GM23338 (cell line): ENCODE data around the gene IL1RAPL2. TPM values are rescaled to one million over a fixed set of nuclear protein-coding genes. Genes with fewer than 3 reads are reported as not detected.

Source experiments
- ATAC-seq: fragments of 200-7000 bp; cut with Tn5 transposase; 3 replicates; pipeline ENCODE4 v1.9.1; 2020
- DNase-seq: peaks from one replicate; pipeline ENCODE4 v3.0.0-alpha.2; 2015; ENCODE audit warnings: low spot score
- H2AFZ ChIP-seq: fragments of 200-600 bp; sonication (generic); 2 replicates; pipeline ENCODE4 v1.8.0; 2016; ENCODE audit warnings: antibody characterized with exemption, mild to moderate bottlenecking, moderate library complexity
- H3F3A ChIP-seq: fragments of 200-600 bp; sonication (generic); replicated peaks from 2 replicates; pipeline ENCODE4 v1.8.0; 2017; ENCODE audit warnings: antibody characterized with exemption, mixed run types, low read depth
- H3K27ac ChIP-seq: fragments of 200-600 bp; sonication (generic); 2 replicates; pipeline ENCODE4 v1.6.1; 2016; ENCODE audit warnings: low read depth
- H3K27me3 ChIP-seq: fragments of 200-600 bp; sonication (generic); 2 replicates; pipeline ENCODE4 v1.8.0; 2016; ENCODE audit warnings: mild to moderate bottlenecking, mixed run types, moderate library complexity; ENCODE audit not compliant: insufficient read depth
- H3K36me3 ChIP-seq: fragments of 200-600 bp; sonication (generic); 2 replicates; pipeline ENCODE4 v1.8.0; 2016; ENCODE audit warnings: mild to moderate bottlenecking; ENCODE audit not compliant: insufficient read depth
- H3K4me1 ChIP-seq: fragments of 200-600 bp; sonication (generic); 2 replicates; pipeline ENCODE4 v1.8.0; 2016; ENCODE audit warnings: mild to moderate bottlenecking, moderate library complexity; ENCODE audit not compliant: insufficient read depth
- H3K4me2 ChIP-seq: fragments of 200-600 bp; sonication (generic); 2 replicates; pipeline ENCODE4 v1.7.1; 2017; ENCODE audit warnings: mixed run types
- H3K4me3 ChIP-seq: fragments of 200-600 bp; sonication (generic); 2 replicates; pipeline ENCODE4 v1.6.1; 2016; ENCODE audit warnings: mixed run types
- H3K79me2 ChIP-seq: fragments of 200-600 bp; sonication (generic); replicated peaks from 2 replicates; pipeline ENCODE4 v1.8.0; 2017; ENCODE audit warnings: mild to moderate bottlenecking; ENCODE audit not compliant: insufficient read depth
- H3K9me2 ChIP-seq: fragments of 200-600 bp; sonication (generic); 2 replicates; pipeline ENCODE4 v1.8.0; 2017; ENCODE audit not compliant: insufficient read depth
- H4K20me1 ChIP-seq: fragments of 200-600 bp; sonication (generic); replicated peaks from 2 replicates; pipeline ENCODE4 v1.8.0; 2017; ENCODE audit warnings: mild to moderate bottlenecking; ENCODE audit not compliant: insufficient read depth
- H3K27ac Mint-ChIP-seq: 2 replicates; pipeline ENCODE4 v1.8.0; 2020; ENCODE audit warnings: inconsistent platforms, mild to moderate bottlenecking, moderate library complexity, mixed read lengths
- H3K27me3 Mint-ChIP-seq: 3 replicates; pipeline ENCODE4 v1.8.0; 2022; ENCODE audit warnings: low read depth, mild to moderate bottlenecking, moderate library complexity, mixed read lengths, inconsistent platforms; ENCODE audit not compliant: insufficient read depth, poor library complexity
- H3K36me3 Mint-ChIP-seq: 3 replicates; pipeline ENCODE4 v1.8.0; 2021; ENCODE audit warnings: low read depth, mild to moderate bottlenecking, inconsistent platforms, moderate library complexity, mixed read lengths
- H3K4me1 Mint-ChIP-seq: 3 replicates; pipeline ENCODE4 v1.8.0; 2020; ENCODE audit warnings: mild to moderate bottlenecking, inconsistent platforms, mixed read lengths
- H3K4me3 Mint-ChIP-seq: 3 replicates; pipeline ENCODE4 v1.8.0; 2021; ENCODE audit warnings: moderate library complexity, mild to moderate bottlenecking, inconsistent platforms, mixed read lengths
- H3K9me3 Mint-ChIP-seq: 3 replicates; pipeline ENCODE4 v1.8.0; 2020; ENCODE audit warnings: moderate library complexity, mild to moderate bottlenecking, inconsistent platforms, mixed read lengths
- CREB1 ChIP-seq: fragments of 250-450 bp; sonication (Bioruptor Pico); IDR thresholded peaks from 2 replicates; pipeline ENCODE4 v1.5.0; 2020; ENCODE audit warnings: low read depth, mild to moderate bottlenecking, moderate library complexity
- EZH2 ChIP-seq: fragments of 200-600 bp; sonication (generic); IDR thresholded peaks from one replicate; pipeline ENCODE4 v1.8.0; 2017; ENCODE audit warnings: antibody characterized with exemption, mild to moderate bottlenecking, low read depth; ENCODE audit not compliant: unreplicated experiment
- POLR2AphosphoS5 ChIP-seq: IDR thresholded peaks from 2 replicates; pipeline ENCODE4 v1.6.1; 2016; ENCODE audit warnings: antibody characterized with exemption, low read depth
- polyA plus RNA-seq: library from polyadenylated mRNA; unstranded; fragments of >200 nt; fragmentation: Nextera tagmentation; extraction: Ambion mirVana; gene quantifications from 2 replicates; pipeline ENCODE4 v1.2.1, GENCODE V29; 2016
- total RNA-seq: library from RNA; depleted of rRNA; stranded (reverse); fragments of >200 nt; shearing (Covaris generic); gene quantifications from 2 replicates; pipeline ENCODE4 v1.2.3, GENCODE V29; 2014
- TF ChIP-seq, protein P1 (sequence below), 2 experiments: fragments of 200-600 bp in 1 of 2; sonication (generic) in 1 of 2; conservative IDR thresholded peaks; 2 replicates each; pipeline versions ENCODE4 v1.5.1 to v1.6.1; 2016 to 2017; ENCODE audit warnings: antibody characterized with exemption in 2 of 2, low read depth in 2 of 2, mild to moderate bottlenecking in 2 of 2, moderate library complexity in 1 of 2
- TF ChIP-seq, protein P2 (sequence below): IDR thresholded peaks from 2 replicates; pipeline ENCODE4 v1.6.1; 2016; ENCODE audit warnings: antibody characterized with exemption

IL1RAPL2 gene
- total and polyA plus RNA-seq, 2 experiments from 2014 or later: 0.80 to 0.94 TPM

DNA sequence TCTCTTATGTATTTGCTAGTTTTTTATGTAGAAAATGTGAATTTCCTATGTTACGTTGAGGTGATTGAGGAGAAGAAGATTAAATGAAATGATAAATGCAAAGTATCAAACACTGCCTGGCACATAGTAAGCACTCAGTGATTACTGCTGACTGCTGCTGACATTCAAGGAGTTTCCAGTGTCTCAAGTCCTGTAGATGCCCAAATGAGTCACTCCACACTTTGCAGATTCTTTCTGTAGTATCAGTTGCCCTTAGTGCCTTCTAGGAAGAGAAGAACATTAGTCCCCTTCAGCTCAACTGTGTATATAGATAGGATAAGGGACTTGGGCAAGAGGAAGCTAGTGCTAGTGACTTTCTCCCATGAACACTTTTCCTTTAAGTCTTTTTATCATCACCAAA, 895.0 kb downstream of the IL1RAPL2 start:
- no peak for TF ChIP-seq POLR2AphosphoS5
- TF ChIP-seq, protein P1, sequence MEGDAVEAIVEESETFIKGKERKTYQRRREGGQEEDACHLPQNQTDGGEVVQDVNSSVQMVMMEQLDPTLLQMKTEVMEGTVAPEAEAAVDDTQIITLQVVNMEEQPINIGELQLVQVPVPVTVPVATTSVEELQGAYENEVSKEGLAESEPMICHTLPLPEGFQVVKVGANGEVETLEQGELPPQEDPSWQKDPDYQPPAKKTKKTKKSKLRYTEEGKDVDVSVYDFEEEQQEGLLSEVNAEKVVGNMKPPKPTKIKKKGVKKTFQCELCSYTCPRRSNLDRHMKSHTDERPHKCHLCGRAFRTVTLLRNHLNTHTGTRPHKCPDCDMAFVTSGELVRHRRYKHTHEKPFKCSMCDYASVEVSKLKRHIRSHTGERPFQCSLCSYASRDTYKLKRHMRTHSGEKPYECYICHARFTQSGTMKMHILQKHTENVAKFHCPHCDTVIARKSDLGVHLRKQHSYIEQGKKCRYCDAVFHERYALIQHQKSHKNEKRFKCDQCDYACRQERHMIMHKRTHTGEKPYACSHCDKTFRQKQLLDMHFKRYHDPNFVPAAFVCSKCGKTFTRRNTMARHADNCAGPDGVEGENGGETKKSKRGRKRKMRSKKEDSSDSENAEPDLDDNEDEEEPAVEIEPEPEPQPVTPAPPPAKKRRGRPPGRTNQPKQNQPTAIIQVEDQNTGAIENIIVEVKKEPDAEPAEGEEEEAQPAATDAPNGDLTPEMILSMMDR (conservative IDR thresholded peaks at IDR 0.05; ENCODE audit: low read depth in 2 of 2): no peak
- TF ChIP-seq, protein P2, sequence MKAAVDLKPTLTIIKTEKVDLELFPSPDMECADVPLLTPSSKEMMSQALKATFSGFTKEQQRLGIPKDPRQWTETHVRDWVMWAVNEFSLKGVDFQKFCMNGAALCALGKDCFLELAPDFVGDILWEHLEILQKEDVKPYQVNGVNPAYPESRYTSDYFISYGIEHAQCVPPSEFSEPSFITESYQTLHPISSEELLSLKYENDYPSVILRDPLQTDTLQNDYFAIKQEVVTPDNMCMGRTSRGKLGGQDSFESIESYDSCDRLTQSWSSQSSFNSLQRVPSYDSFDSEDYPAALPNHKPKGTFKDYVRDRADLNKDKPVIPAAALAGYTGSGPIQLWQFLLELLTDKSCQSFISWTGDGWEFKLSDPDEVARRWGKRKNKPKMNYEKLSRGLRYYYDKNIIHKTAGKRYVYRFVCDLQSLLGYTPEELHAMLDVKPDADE: no peak
- H3K79me2 ChIP-seq: no peaks in the 10 kb centered on the region
- H3K4me1 ChIP-seq: no peaks in the 10 kb centered on the region
- H3K9me2 ChIP-seq: no peaks in the 10 kb centered on the region
- H3F3A ChIP-seq: no peaks in the 10 kb centered on the region
- H3K4me3 ChIP-seq: no peak overlapping the region
- Mint-ChIP-seq H3K36me3 (no peaks in the 10 kb centered on the region), H3K4me3 (no peak overlapping the region), H3K27ac (no peak overlapping the region), H3K9me3 (no peaks in the 10 kb centered on the region), H3K27me3 (no peaks in the 10 kb centered on the region), H3K4me1 (peaks cover 2% of the 10 kb centered on the region; the same call in 1 of the 3 replicates)
- H2AFZ ChIP-seq: no peak overlapping the region
- no peak overlapping the region for H3K27ac ChIP-seq
- DNase-seq (no peak), ATAC-seq (no peak)
- no peaks in the 10 kb centered on the region for H3K36me3 ChIP-seq
- no peaks in the 10 kb centered on the region for H3K27me3 ChIP-seq
- H3K4me2 ChIP-seq: no peak overlapping the region
- no peaks in the 10 kb centered on the region for H4K20me1 ChIP-seq

DNA sequence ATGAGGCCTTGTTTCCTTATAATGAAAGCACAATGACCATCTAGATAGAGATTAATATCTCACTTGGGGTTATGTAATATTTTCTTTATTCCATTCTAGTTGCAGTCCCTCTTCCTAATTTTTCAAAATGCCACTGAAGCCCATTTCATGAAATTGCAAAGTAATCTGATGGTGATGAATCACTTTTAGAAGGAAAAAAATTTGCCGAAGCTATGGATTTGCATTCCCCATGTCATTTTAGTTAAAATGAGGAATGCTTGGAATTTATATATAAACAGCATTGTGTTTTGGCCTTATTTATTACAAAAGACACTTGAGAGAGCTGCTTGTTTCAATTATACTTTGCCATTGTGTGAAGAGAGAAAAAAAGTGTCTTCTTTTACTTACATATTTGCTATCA, 896.2 kb downstream of the IL1RAPL2 start:
- H3K27ac ChIP-seq: no peak overlapping the region

DNA sequence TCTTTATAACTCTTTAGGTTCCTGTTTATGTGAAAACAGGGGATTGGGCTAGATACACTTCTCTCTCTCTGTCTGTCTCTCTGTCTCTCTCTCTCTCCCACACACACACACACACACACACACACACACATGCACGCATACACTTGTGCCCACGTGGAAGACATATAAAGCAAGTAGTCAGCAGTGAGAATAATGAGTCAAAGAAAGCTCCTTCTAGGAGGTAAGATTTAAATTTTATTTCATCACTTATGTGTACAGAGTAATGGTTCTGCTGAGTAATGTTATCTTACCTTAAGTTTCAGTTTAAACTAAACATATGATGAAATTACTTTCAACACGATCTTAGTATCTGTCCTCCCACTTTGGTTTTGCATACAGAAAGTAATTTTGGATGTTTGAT, 897.5 kb downstream of the IL1RAPL2 start:
- Histone ChIP-seq H3K9me2 (no peaks in the 10 kb centered on the region), H3K27me3 (no peaks in the 10 kb centered on the region), H3K36me3 (no peaks in the 10 kb centered on the region), H4K20me1 (no peaks in the 10 kb centered on the region), H3K4me3 (no peak overlapping the region), H3F3A (no peaks in the 10 kb centered on the region), H3K4me1 (no peaks in the 10 kb centered on the region), H3K27ac (no peak overlapping the region), H3K79me2 (no peaks in the 10 kb centered on the region), H3K4me2 (no peak overlapping the region), H2AFZ (no peak overlapping the region)
- DNase-seq: no peak
- Mint-ChIP-seq H3K36me3 (no peaks in the 10 kb centered on the region), H3K4me3 (no peak overlapping the region), H3K9me3 (no peaks in the 10 kb centered on the region), H3K27me3 (no peaks in the 10 kb centered on the region), H3K4me1 (peaks cover 2% of the 10 kb centered on the region; the same call in 1 of the 3 replicates), H3K27ac (no peak overlapping the region)
- ATAC-seq: no peak
- TF ChIP-seq EZH2 (no peak), CREB1 (no peak)

More for the DNA sequence above, 896.2 kb downstream of the IL1RAPL2 start:
- H3K27me3 ChIP-seq: no peaks in the 10 kb centered on the region
- Mint-ChIP-seq H3K27ac (no peak overlapping the region), H3K9me3 (no peaks in the 10 kb centered on the region), H3K36me3 (no peaks in the 10 kb centered on the region), H3K27me3 (no peaks in the 10 kb centered on the region), H3K4me3 (no peak overlapping the region), H3K4me1 (peaks cover 2% of the 10 kb centered on the region; the same call in 1 of the 3 replicates)
- no peaks in the 10 kb centered on the region for H3K36me3 ChIP-seq
- H4K20me1 ChIP-seq: no peaks in the 10 kb centered on the region
- no peak overlapping the region for H3K4me2 ChIP-seq
- H2AFZ ChIP-seq: no peak overlapping the region
- no peak for TF ChIP-seq CREB1
- DNase-seq: no peak
- ATAC-seq: no peak
- no peaks in the 10 kb centered on the region for H3K4me1 ChIP-seq
- no peaks in the 10 kb centered on the region for H3F3A ChIP-seq
- H3K9me2 ChIP-seq: no peaks in the 10 kb centered on the region
- no peak overlapping the region for H3K4me3 ChIP-seq
- H3K79me2 ChIP-seq: no peaks in the 10 kb centered on the region
